NCI-H510A treated with DMSO at 0.1 percent for 48 hours (cell line): ENCODE measurements around the gene TPSAB1.
A peak's percentile ranks its signal among the peaks of the same experiment; 100 is the strongest.

Experiments used
- DNase-seq: peaks from one replicate; lab custom pipeline; 2025; lab: John Stamatoyannopoulos, UW

The TPSAB1 gene

DNA sequence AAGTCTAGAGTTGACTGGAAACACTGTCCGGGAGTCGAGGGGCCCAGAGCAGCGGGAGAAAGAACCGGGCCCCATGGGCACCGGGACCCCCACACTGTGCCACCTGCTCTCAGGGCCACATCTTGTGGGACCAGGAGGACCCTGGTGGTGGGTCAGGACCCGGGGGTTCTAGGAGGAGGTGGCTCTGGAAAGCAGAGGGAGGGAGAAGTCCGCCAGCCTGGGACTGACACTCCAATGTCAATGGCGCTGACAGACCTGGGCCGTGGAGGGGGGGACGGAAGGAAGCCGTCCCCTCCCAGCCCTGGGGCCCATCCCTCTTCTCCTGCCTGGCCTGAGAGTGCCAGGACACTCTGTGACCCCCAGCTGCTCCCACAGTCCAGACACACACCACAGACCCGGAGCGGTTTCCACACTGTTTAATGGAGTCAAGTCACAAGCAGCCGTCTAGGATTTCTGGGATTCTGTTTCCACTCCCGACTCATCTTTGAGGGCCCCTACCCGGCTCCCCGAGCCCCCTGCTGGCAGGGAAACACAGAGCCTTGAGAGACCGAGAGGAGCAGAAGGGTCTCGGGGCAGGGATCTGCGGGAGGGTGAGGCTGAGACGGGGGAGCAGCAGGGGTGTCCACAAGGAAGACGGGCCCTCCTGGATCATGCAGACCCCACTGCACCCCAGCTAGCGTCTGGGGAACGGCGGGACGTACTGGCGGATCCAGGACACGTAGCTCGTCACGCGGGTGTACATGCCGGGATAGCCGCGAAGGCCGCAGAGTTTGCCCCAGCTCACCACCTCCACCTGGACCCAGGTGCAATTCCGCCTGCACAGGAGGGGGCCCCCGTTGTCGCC is 45.4 kb downstream of the TPSAB1 start:
- DNase-seq = no peak

DNA sequence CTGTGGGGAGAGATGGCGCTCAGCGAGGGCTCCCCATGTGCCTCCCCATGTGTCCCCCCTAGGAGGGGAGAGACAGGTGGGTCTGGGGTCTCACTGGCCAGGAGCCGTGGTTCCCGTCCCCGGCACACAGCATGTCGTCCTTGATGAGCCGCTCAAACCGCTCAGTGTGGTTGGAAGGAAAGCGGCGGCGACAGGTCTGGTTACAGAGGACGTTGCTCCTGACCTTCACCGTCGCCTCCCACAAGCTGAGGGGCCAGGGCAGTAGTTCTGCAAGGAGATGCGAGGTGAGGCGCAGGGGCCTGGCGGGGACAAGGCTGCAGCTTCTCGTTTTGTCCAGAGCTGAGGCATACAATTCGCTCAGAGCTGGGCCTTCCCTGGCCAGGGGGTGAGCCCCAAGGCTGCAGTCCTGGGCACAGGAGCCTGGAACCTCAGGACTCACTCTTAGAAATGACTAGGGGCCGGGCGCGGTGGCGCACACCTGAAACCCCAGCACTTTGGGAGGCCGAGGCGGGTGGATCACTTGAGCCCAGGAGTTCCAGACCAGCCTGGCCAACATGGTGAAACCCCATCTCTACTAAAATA is 46.1 kb downstream of the TPSAB1 start:
- DNase-seq = no peak

DNA sequence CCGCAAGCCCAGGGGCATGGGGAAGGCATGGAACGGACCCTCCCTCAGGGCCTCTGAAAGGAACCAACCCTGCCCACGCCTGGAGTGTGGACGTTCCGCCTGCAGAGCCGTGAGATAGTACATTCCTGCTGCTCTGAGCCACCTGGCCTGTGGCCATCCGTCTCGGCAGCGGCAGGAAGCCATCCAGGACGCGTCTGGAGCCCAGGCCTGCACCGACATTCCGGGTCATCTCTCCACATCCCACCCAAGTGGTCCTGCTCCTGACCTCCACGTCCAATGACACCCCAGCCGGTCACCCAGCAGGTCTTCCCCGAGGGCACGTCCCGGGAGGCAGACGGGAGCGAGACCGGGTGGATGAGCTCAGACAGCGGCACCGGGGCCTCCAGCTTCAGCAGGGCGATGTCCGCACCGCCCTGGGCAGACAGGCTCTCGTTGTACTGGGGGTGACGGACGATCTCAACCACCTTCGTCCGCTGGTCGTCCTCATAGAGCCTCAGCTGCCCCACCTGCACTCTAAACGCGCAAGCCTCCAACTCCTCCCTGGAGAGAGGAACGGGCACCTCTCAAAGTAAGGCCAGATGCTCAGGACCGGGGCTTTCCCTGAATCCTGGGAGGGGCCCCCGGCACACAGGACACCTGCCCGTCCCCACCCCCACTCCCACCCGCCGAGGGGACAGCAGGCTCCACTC is 47.6 kb downstream of the TPSAB1 start:
- no peak for DNase-seq

GRCh38 chr16:1288813-1289476 is 48.4 kb downstream of the TPSAB1 start:
- peak; percentile 31 for DNase-seq

GRCh38 chr16:1289477-1289866 is 49.0 kb downstream of the TPSAB1 start:
- no peak for DNase-seq

GRCh38 chr16:1290063-1290501 is 49.6 kb downstream of the TPSAB1 start:
- no peak for DNase-seq

DNA sequence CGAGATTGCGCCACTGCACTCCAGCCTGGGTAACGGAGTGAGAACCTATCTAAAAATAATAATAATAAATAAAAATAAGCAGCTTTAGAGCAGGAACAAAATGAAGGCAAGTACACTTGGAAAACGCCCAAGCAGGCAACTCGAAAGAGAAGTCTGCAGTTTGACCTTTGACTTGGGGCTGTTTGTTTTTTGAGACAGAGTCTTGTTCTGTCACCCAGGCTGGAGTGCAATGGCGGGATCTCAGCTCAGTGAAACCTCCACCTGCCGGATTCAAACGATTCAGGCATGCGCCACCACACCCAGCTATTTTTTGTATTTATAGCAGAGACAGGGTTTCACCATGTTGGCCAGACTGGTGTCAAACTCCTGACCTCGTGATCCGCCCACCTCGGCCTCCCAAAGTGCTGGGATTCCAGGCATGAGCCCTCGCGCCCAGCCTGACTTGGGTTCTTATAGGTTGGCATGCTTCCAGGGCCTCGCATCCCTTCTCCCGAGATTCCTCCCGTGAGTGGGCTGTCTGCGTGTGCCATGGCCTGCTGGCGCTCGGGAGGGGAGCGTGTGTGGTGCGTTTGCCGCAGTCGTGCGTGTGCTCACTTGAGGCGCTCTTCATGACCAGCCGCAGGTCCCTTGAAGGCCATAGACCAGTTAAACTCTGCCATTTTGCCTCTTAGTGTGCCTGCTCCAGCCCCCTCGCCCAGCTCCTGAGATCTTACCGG is 50.5 kb downstream of the TPSAB1 start:
- DNase-seq = no peak

GRCh38 chr16:1291576-1291974 is 51.1 kb downstream of the TPSAB1 start:
- peak; percentile 67 for DNase-seq
